Spleen (tissue), 7 donors: ENCODE results near the gene TEKT5.

Source experiments
- CTCF ChIP-seq, 11 experiments: fragments of 200-600 bp in 7 of 11; fragments of 450-650 bp in 4 of 11; sonication (generic) in 4 of 11; IDR thresholded peaks in 8 of 11; conservative IDR thresholded peaks in 3 of 11; 1 replicate in 7 of 11; 2 replicates in 4 of 11; pipeline versions ENCODE4 v1.4.0 to v1.8.0; 2016 to 2021; ENCODE audit warnings: antibody characterized with exemption in 11 of 11, inconsistent platforms in 4 of 11, mild to moderate bottlenecking in 1 of 11
- POLR2A ChIP-seq, 3 donors: fragments of 450-650 bp; IDR thresholded peaks; one replicate each; pipeline ENCODE4 v1.5.1; 2017; ENCODE audit warnings: antibody characterized with exemption in 3 of 3, mild to moderate bottlenecking in 1 of 3
- POLR2AphosphoS5 ChIP-seq, 3 donors: sonication (generic); formaldehyde crosslinking; IDR thresholded peaks; one replicate each; pipeline ENCODE4 v1.5.1; 2017; ENCODE audit warnings: antibody characterized with exemption in 3 of 3
- donor health status: DM: no; HTN: no; CAD: no; lungs with moderate emphysema.
- donor health status: DM: no; HTN: no; CAD: no.
- donor health status: DM: no; HTN: no; CAD: no.

DNA sequence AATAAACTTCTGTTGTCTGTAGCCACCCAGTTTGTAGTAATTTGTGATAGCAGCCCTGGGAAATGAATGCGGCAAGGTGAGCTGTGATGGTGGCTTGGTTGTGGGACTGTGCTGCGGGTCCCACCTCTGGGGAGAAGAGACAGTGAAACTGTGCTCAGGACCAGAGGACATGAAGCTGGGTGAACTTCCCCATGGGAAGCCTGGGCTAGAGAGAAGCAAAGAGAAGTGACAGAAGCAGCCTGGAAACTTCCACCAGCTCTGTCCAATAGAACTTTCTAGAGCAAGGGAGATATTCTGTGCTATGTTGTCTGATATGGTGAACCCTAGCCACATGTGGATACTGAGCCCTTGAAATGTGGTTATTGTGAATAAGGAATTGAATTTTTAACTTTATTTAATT, 62.8 kb downstream of the TEKT5 start:
- TF ChIP-seq POLR2A (IDR thresholded peaks at IDR 0.05): no peak
- TF ChIP-seq POLR2AphosphoS5 (IDR thresholded peaks at IDR 0.05): no peak
- TF ChIP-seq CTCF (IDR thresholded peaks at IDR 0.05 in 8 of 11, conservative IDR thresholded peaks at IDR 0.05 in 3 of 11): no peak
